GM18867 (cell line): ENCODE data around the gene TRMT44.

Experiments
- ATAC-seq: cut with Tn5 transposase; IDR thresholded peaks from one replicate; pipeline ENCODE4 v1.9.1; 2021; ENCODE audit warnings: mild to moderate bottlenecking, moderate library complexity; ENCODE audit not compliant: unreplicated experiment

TRMT44 gene, protein sequence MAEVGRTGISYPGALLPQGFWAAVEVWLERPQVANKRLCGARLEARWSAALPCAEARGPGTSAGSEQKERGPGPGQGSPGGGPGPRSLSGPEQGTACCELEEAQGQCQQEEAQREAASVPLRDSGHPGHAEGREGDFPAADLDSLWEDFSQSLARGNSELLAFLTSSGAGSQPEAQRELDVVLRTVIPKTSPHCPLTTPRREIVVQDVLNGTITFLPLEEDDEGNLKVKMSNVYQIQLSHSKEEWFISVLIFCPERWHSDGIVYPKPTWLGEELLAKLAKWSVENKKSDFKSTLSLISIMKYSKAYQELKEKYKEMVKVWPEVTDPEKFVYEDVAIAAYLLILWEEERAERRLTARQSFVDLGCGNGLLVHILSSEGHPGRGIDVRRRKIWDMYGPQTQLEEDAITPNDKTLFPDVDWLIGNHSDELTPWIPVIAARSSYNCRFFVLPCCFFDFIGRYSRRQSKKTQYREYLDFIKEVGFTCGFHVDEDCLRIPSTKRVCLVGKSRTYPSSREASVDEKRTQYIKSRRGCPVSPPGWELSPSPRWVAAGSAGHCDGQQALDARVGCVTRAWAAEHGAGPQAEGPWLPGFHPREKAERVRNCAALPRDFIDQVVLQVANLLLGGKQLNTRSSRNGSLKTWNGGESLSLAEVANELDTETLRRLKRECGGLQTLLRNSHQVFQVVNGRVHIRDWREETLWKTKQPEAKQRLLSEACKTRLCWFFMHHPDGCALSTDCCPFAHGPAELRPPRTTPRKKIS

DNA sequence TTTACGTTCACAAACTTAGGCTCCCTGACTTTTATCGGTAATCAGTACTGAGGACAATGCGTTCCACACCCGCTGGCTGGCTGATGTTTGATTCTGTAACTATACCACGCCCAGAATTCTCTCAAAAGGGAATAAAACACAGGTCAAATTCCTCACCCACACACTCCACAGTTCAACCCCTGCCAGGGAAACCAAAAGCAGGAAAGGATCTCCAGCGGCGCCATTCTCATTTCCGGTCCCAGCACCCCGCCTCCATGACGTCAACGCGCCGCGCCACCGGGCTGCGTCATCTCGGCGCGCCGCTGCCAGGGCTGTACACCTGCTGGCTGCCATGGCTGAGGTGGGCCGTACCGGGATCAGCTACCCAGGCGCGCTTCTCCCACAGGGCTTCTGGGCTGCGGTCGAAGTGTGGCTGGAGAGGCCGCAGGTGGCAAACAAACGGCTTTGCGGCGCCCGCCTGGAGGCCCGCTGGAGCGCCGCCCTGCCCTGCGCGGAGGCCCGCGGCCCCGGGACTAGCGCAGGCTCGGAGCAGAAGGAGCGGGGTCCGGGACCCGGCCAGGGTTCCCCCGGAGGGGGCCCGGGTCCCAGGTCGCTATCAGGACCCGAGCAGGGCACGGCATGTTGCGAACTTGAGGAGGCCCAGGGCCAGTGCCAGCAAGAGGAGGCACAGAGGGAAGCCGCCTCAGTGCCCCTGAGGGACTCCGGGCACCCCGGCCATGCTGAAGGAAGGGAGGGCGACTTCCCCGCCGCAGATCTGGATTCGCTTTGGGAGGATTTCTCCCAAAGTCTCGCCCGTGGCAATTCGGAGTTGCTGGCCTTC is at the start of gene TRMT44, which contains the start of gene ACOX3:
TRMT44 (plus strand) TSS at position 286 of the 820 bp plus-strand sequence; CDS start at position 332, 46 bp downstream.
ACOX3 (minus strand) TSS at position 232 of the 820 bp plus-strand sequence. CDS start 24,202 bp downstream, outside the sequence.
- ATAC-seq, result peak; percentile 85

DNA sequence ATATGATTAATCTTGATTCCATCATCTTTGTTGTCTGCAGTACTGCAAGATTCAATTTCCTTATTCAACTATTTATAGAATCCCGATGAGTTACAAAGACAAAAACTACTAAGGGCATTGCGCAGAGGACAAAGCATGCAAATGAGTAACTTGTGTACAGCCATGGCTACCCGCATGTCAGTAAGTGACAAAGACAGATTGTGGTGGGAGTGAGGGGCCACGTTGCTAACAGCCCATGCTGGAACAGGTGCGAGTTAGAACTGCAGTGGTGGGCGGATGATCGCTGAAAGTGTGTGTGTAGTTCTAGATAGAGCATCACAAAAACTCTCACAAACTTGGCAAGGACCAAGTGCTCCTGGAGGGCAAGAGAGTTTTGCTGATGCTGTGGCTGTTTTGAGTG is 49.5 kb upstream of the TRMT44 start:
- ATAC-seq, result no peak

DNA sequence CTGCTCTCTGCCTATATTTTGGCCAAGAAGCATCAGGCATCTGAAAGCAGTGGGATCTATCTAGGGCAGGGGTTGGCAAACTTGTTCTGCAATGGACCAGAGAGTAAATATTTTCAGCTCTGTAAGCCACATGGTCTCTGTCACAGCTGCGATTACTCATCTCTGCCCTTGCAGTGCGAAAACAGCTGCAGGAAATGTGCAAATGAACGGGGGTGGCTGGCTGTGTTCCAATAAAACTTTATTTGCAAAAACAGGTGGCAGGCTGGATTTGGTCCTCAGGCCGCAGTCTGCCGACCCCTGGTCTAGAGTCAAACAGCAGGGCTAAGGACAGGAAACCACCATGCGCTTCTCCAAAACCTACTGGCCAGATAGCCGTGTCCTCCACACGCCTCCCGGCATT is 48.6 kb upstream of the TRMT44 start:
- peak; percentile 90 for ATAC-seq

DNA sequence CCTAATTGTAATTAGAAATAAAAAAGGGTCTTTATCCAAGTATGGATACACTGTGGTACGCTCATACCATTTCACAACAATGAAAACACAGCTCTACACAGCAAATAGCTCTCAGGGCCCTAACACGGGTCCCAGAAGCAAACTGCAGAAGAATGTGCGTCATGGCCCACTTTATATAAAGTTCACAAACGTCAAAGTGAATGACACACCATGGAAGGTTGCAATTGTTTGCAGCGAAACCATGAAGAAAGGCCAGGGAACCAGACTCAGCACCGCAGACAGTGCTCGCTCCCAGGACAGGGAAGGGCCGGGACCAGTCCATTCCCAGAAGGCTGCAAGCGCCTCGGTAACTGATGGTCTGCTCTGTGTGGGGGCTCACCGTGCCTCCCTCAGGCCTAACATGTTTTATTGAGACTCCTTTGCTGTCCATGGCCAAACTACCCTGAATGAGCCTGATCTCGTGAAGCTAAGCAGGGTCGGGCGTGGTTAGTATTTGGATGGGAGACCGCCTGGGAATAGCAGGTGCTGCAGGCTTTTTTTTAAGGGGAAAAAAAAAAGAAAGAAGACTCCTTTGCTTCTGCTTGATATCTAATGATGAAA is 47.9 kb upstream of the TRMT44 start:
- no peak for ATAC-seq

DNA sequence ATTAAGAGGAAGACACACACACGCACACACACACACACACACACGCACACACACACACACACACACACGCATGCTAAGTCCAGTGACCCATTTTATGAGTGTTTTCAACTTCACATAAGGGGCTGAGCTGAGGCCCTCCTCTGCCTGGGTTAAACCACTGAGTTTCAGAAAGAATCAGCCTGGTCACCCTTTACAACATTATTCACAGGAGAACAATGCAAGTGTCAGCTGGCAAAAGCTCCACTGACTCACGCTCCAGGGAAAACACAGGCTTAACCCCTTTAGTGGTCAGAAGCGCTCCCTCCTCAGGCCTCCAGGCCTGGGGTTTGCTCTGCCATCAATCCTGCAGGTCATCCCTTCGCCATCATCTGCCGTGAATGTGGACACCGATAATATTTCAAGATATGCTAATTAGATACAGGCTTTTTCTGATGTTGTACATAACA is 47.0 kb upstream of the TRMT44 start:
- ATAC-seq, result no peak

DNA sequence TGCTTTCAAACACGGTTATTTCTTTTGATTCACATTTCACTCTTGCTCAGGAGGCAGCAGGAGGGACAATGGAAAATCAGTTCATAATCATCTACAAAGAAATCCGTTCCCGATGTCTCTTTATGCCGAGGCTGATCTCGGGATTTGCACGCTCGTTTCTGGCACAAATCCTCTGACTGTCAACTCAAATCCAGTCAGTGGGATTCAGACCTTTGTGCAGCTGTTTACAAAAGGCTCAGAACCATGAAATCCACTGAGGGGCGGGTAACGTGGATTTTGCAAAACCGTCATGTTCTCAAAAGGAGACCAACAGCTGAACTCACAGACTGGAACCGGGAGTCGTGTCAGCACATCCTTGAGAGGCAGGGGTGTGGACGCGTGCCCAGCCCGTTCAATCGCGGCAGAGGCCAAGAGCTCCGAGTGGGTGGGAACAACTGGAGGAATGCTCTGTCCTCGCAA is 46.5 kb upstream of the TRMT44 start:
- ATAC-seq, result no peak

DNA sequence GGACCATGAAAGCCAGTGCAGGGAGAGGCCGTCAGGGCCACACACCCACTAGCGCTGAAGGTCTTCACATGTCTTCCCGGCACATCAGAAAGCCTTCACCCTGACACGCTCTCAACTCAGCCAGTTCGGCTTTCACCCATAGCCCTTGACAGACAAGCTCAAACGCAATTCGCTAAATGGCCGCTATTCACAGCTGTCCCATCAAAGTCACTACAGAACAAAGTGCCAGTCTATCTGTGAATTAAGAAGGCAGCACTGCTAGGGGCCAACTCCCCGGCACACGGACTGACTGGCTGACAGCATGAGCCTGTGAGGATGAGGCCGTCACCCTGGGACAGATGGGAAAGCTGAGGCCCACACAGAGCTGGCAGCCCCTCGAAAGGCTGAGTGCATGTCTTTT is 45.8 kb upstream of the TRMT44 start:
- no peak for ATAC-seq

DNA sequence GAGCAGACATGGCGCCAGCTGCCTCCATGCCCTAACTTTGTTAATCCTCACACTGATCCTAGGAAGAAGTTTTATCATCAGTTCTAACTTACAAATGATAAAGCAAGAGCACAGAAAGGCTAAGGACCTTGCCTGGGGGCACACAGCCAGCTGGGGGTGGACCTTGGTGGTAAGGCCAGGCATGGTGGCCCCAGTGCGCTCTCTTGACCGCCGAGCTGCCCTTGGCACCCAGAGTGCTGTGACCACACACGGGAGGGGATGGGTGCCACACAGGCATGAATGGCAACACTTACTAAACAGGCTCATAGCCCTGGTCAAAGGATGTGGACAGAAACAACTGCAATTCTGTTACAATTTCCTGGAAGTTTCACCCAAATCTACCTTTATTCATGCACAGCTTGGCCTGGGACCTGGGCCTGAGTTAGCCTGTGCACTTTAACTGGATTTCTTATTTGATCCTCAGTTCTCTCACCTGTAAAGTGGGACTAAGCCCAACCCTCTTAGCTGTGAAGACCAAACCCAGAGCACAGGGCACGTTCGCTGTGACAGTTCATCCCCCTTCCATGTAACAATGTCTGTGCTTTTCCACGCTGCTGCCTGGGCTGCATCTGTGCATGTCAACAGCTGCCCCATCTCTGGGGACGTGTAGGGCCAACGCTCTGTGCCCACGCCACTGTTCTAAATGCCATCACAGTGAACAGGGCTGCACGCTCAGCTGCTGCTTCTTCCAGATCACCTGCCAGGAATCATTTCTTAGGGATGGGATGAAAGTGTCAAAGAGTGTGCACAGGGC is 44.9 kb upstream of the TRMT44 start:
- no peak for ATAC-seq

DNA sequence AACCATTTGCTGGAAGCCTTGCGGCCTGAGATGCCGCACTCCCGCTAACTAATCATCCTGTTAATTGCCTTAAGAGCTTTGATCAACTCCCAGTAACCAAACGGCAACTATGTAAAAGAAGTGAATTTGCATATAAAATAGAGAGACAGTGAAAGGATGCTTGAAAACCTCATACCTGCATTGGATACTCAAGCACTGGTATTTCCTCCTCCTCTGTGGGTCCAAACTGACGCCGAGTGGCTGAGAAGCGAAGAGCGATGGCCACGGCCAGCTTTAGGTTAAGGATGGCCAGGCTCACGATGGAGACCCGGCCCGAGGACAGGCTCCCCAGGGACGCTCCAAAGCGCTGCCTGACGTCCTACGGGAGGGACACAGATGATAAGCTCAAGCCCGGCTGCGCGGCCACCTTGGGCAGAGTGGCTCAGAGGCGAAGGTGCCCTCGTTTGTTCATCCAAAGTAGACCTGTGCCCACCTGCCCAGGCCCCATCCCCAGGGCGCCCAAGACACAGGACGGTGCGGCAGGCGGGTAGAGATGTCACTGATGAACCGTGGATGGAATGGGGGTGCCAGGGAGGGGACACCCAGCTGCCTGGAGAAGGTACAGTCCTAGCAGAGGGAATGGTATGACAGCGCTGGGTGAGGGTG is 43.7 kb upstream of the TRMT44 start:
- no peak for ATAC-seq

DNA sequence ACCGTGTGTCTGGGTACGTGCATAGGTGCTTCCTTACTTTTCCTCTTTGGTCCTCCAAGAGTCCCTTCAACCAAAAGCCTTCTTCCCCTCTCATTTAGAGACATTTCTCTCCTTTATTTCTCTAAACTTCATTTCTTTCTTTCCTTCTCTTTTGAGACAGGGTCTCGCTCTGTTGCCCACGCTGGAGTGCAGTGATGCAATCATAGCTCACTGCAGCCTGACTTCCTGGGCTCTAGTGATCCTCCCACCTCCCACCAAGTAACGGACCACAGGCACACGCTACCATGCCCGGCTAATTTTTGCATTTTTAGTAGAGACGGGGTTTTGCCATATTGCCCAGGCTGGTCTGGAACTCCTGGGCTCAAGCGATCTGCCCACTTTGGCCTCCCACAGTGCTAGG is 42.2 kb upstream of the TRMT44 start:
- no peak for ATAC-seq

DNA sequence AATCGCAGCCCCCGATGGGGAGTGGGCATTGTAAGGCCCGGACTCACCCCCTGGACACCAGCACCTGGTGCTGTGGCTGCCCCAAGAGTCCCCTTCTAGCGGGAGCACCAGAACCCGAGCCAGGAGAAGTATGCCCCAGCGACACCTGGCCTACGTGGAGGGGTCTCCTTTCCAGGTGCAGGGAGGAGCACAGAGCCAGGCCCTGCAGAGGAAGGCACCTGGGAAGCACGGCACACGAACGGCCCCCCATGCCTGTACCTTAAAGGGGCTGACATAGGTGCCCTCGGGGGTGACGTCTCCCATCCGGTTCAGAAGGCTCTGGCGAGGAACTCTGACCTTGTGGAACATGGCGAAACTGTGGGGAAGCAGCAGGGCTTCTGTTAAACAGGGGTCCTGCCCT is 41.3 kb upstream of the TRMT44 start:
- no peak for ATAC-seq

DNA sequence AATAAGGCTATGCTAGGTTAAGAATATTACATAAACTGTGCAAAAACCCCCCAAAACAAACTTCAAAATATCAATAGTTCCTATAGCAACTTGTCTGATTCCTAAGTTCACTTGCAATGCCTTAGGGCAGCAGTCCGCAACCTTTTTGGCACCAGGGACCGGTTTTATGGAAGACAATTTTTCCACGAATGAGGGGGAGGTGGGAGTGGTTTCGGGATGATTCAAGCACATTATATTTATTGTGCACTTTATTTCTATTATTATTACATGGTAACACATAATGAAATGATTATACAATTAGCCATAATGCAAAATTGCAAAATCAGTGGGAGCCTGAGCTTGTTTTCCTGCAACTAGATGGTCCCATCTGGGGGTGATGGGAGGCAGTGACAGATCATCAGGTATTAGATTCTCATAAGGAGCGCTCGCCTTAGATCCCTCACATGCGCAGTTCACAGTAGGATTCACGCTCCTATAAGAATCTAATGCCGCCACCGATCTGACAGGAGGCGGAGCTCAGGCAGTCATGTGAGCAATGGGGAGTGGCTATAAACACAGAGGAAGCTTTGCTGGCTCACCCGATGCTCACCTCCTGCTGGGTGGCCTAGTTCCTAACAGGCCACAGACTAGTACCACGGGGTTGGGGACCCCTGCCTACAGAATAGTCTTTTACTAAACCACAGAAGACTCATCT is 39.8 kb upstream of the TRMT44 start:
- no peak for ATAC-seq

DNA sequence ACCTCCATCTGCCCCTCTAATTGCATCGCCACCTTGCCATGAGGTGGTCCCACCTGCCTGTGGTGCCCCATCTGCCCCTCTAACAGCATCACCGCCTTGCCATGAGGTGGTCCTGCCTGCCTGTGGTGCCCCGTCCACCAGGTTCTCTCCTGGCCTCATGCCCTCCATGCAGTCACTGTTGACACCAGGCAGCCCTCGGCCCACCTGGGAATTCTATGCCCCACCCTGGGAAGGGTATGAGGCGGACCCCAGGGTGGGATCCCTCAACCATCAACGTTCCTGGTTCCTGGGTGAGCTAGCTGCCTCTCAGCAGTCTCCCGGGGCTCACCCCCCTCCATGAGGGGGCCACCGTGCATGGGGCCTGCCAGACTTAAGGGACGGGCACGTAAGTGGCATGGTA is 38.9 kb upstream of the TRMT44 start:
- ATAC-seq, result no peak

DNA sequence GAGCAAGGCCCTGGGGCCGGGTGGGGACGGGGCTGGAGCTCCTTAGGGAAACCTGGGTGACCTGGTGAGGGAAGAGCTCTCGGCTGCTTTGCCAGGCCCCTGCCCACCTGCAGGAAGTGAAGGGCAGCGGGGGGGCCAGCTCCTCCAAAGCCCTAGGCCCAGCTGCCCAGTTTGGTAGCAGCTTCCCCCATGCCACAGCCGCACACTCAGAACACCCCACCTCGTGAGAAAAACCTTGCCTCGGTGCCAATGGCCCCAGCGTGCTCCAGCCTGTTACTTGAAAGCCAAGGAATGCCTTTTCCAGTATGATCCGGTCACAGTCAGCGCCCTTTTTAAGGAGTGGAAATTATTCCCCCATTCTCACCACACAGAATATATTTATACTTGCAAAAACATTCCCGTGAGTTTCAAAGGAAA is 38.4 kb upstream of the TRMT44 start:
- ATAC-seq, result no peak

DNA sequence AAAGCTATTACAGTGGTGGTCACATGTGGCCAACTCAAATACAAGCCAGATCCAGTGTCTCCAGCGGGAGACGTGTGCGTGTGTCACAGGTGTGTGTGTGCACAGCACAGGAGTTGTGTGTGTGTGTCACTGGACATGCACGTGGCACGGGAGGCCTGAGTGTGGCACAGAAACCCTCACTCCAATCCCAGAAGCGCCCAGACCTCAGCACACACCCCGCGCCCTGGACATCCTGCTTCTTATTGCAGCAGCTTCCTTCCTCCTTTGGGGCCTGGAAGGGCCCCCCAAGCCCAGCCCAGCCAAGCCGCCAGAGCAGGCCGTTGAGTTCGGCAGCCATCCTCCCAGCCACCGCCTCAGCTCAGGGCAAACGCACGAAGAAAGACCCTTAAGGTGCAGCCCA is 37.9 kb upstream of the TRMT44 start:
- no peak for ATAC-seq

DNA sequence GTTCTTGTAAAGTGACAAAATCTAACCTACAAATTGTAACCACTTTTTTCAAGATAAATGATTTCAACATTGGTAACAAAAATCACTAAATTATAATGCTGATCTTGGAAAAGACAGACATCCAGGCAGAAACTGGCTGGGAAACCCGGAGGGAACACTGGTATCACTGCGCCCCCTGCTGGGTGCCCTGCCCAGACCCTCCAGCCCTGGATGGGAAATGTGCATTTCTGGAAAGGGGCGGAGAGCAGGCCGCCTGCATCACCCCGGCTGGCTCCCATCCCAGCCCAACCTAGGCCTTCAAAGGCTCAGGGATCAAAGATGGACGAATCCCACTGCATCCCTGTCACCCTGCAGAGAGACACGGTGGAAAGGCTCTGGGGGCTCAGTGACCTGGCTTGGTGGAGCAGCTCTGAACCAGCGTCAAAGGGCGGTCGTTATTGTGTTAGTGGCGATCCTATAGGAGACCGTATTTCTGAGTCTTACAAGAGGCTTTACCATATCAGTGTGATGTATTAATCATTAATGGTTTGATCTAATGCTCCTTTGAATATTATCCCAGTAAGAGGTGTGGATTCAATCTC is 37.3 kb upstream of the TRMT44 start:
- ATAC-seq, result no peak

DNA sequence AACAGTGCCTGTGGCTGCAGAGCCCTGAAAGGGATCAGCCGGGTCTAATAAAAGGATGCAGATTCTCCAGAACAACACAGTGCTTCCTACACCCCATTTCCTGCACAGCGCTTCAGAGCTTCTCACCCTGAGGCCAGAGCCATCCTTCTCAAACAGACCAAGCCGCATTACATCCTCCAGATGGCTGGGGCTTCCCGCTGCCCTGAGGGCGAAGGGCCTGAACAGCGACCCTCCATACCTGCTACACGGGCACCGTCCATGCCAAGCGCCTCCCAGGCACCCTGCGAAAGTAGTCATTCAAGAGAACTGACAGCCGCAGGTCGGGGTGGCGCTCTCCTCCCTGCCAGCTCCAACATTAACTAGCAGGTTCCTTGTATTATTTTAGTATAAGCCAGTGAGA is 36.6 kb upstream of the TRMT44 start:
- no peak for ATAC-seq

DNA sequence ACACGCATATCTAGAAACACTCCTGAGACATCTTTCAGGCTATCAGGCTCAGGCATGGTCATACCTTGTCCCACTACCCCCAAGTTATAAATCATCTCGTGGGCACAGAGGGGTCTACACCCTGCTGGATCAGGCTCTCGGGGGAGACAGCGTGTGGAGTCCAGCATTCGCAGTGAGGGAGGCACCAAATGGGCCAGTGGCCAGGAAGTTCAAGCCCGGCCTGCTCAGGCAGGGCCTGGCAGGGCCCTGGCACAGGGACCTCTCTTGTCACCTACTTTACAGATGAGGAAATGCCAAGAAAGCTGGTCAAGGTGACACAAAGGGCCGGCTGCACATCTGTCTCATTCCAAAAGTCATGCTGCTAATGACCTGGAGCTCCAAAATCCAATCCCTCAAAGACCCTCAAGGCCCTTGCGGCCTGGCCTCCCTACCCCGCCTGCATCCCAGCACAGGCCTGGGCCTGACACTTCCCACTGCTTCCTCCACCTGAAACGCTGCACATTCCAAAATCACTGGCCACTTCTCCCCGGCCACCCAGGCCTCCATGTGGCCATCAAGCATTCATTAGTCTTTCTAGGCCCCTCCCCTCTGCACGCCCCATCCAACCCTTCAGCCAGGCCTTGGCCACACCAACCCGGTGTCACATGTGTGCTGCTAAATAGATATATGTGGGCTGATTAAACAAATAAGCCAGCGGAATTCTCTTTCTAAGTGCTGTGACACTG is 35.6 kb upstream of the TRMT44 start:
- no peak for ATAC-seq
